Keratinocyte (primary cell): Measurements from ENCODE around the gene NRXN2. TPM values are rescaled to one million over a fixed set of nuclear protein-coding genes. Genes with fewer than 3 reads are reported as not detected.

ENCODE experiments used
- DNase-seq: peaks from one replicate; pipeline ENCODE4 v3.0.0-alpha.2; 2011; ENCODE audit warnings: low read depth, missing footprints, low spot score
- FAIRE-seq: peaks from 2 replicates; lab custom pipeline; 2011; peaks lifted over from hg19 to GRCh38; lab: Jason Lieb, UNC
- H2AFZ ChIP-seq: 2 replicates; pipeline ENCODE4 v1.6.0; 2012; ENCODE audit warnings: low read length, control low read depth, inconsistent platforms; ENCODE audit not compliant: control insufficient read depth
- H3K27ac ChIP-seq: 2 replicates; pipeline ENCODE4 v1.5.1; 2011; ENCODE audit warnings: low read length; ENCODE audit not compliant: control insufficient read depth, insufficient read depth
- H3K27me3 ChIP-seq: 3 replicates; pipeline ENCODE4 v1.6.0; 2011; ENCODE audit warnings: low read length; ENCODE audit not compliant: control insufficient read depth, insufficient read depth; ENCODE audit errors: extremely low read depth
- H3K36me3 ChIP-seq, 2 experiments: 2 replicates in 1 of 2; 3 replicates in 1 of 2; pipeline ENCODE4 v1.5.1; 2011; ENCODE audit warnings: low read length in 2 of 2, mild to moderate bottlenecking in 1 of 2; ENCODE audit not compliant: control insufficient read depth in 2 of 2, insufficient read depth in 2 of 2; ENCODE audit errors: extremely low read depth in 1 of 2
- H3K4me1 ChIP-seq: 3 replicates; pipeline ENCODE4 v1.5.1; 2011; ENCODE audit warnings: low read length; ENCODE audit not compliant: control insufficient read depth, insufficient read depth; ENCODE audit errors: extremely low read depth
- H3K4me2 ChIP-seq: 3 replicates; pipeline ENCODE4 v1.6.0; 2011; ENCODE audit warnings: low read depth, low read length; ENCODE audit not compliant: control insufficient read depth, insufficient read depth; ENCODE audit errors: extremely low read depth
- H3K4me3 ChIP-seq, 3 experiments: fragments of 200-600 bp in 1 of 3; sonication (generic) in 1 of 3; 2 replicates in 2 of 3; 3 replicates in 1 of 3; pipeline ENCODE4 v1.5.1; 2011 to 2016; ENCODE audit warnings: low read length in 3 of 3, mild to moderate bottlenecking in 3 of 3, control low read depth in 2 of 3, inconsistent platforms in 1 of 3, low read depth in 1 of 3, mixed read lengths in 1 of 3, mixed run types in 1 of 3, moderate library complexity in 1 of 3; ENCODE audit not compliant: control insufficient read depth in 2 of 3, insufficient read depth in 2 of 3; ENCODE audit errors: extremely low read depth in 1 of 3
- H3K79me2 ChIP-seq: 2 replicates; pipeline ENCODE4 v1.6.0; 2012; ENCODE audit warnings: low read length; ENCODE audit not compliant: control insufficient read depth, insufficient read depth
- H3K9ac ChIP-seq: 3 replicates; pipeline ENCODE4 v1.6.0; 2011; ENCODE audit warnings: low read length; ENCODE audit not compliant: control insufficient read depth, insufficient read depth; ENCODE audit errors: extremely low read depth
- H3K9me1 ChIP-seq: 3 replicates; pipeline ENCODE4 v1.6.0; 2011; ENCODE audit warnings: low read length; ENCODE audit not compliant: control insufficient read depth, insufficient read depth; ENCODE audit errors: extremely low read depth
- H3K9me3 ChIP-seq: 2 replicates; pipeline ENCODE4 v1.5.1; 2012; ENCODE audit warnings: low read depth, low read length; ENCODE audit not compliant: control insufficient read depth
- H4K20me1 ChIP-seq: 3 replicates; pipeline ENCODE4 v1.6.0; 2011; ENCODE audit warnings: low read length; ENCODE audit not compliant: control insufficient read depth, insufficient read depth; ENCODE audit errors: extremely low read depth
- EZH2 ChIP-seq: IDR thresholded peaks from one replicate; pipeline ENCODE4 v1.6.1; 2012; ENCODE audit warnings: inconsistent platforms, mild to moderate bottlenecking, low read length, moderate library complexity
- dilution Hi-C: fragments of 300-500 bp; cut with MboI; formaldehyde crosslinking; loops from one replicate; pipeline ENCODE4 v1.7.0; 2020; ENCODE audit warnings: low sequenced_read_pairs; ENCODE audit not compliant: extremely low pct_ligation_motif_present
- polyA plus RNA-seq, 5 experiments: library from polyadenylated mRNA; depleted of rRNA in 3 of 5; stranded (reverse) in 3 of 5; stranded (forward) in 1 of 5; unstranded in 1 of 5; fragments of >200 nt; gene quantifications; 1 replicate in 1 of 5; 2 replicates in 3 of 5; 3 replicates in 1 of 5; pipeline versions ENCODE4 v1.2.1 to v1.2.3, GENCODE V29; 2011 to 2012; ENCODE audit warnings: missing spikeins in 2 of 5, low read depth in 1 of 5, low replicate concordance in 1 of 5
- TF ChIP-seq, protein P1 (sequence below), 3 experiments: IDR thresholded peaks in 1 of 3; conservative IDR thresholded peaks in 1 of 3; optimal IDR thresholded peaks in 1 of 3; 2 replicates in 2 of 3; 3 replicates in 1 of 3; pipeline versions ENCODE3 to v1.5.1; 2011; ENCODE audit warnings: low read length in 3 of 3, mild to moderate bottlenecking in 3 of 3, moderate library complexity in 2 of 3, control low read depth in 1 of 3, inconsistent platforms in 1 of 3; ENCODE audit not compliant: insufficient read depth in 2 of 3; ENCODE audit errors: extremely low read depth in 1 of 3

NRXN2 gene
- polyA plus RNA-seq, 1 donor (not counting 4 experiments of a cell fraction or from before 2014, with no cell fraction given) = not detected

DNA sequence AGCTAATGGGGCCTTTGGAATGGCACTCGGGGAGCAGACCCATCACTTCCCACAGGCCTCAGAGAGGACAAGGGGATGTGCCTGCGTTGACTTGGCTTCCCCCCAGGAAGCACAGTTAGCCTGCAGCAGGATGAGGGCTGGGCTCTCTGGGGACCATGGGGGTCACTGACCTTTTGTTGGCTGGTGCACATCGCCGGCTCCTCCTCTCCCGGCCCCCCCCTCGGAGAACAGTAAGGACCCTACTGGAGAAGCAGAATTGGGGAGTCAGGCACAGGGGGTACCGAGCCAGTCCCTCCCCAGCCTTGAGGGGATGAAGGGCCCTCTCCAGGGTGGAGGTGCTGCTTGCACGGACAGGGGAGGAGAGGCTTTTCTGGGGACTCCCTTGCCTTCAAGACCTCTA lies 32.8 kb downstream of the NRXN2 start:
- Histone ChIP-seq H4K20me1 (no peaks in the 10 kb centered on the region), H3K9me1 (no peaks in the 10 kb centered on the region), H3K27ac (no peak overlapping the region), H3K4me3 (no peak overlapping the region), H3K9ac (no peak overlapping the region), H3K27me3 (peaks cover 33% of the 10 kb centered on the region), H3K4me2 (no peak overlapping the region), H3K79me2 (no peaks in the 10 kb centered on the region), H3K4me1 (peaks cover 5% of the 10 kb centered on the region), H2AFZ (no peak overlapping the region), H3K36me3 (no peaks in the 10 kb centered on the region), H3K9me3 (no peaks in the 10 kb centered on the region)
- TF ChIP-seq, protein P1, sequence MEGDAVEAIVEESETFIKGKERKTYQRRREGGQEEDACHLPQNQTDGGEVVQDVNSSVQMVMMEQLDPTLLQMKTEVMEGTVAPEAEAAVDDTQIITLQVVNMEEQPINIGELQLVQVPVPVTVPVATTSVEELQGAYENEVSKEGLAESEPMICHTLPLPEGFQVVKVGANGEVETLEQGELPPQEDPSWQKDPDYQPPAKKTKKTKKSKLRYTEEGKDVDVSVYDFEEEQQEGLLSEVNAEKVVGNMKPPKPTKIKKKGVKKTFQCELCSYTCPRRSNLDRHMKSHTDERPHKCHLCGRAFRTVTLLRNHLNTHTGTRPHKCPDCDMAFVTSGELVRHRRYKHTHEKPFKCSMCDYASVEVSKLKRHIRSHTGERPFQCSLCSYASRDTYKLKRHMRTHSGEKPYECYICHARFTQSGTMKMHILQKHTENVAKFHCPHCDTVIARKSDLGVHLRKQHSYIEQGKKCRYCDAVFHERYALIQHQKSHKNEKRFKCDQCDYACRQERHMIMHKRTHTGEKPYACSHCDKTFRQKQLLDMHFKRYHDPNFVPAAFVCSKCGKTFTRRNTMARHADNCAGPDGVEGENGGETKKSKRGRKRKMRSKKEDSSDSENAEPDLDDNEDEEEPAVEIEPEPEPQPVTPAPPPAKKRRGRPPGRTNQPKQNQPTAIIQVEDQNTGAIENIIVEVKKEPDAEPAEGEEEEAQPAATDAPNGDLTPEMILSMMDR (optimal IDR thresholded peaks at IDR 0.05 in 1 of 3, IDR thresholded peaks at IDR 0.05 in 1 of 3, conservative IDR thresholded peaks at IDR 0.05 in 1 of 3; ENCODE audit: extremely low read depth in 1 of 3, insufficient read depth in 2 of 3, low read length in 3 of 3) = no peak
- TF ChIP-seq EZH2 = no peak
- DNase-seq (no peak), FAIRE-seq (no peak)
- dilution Hi-C loops = no loop called here

DNA sequence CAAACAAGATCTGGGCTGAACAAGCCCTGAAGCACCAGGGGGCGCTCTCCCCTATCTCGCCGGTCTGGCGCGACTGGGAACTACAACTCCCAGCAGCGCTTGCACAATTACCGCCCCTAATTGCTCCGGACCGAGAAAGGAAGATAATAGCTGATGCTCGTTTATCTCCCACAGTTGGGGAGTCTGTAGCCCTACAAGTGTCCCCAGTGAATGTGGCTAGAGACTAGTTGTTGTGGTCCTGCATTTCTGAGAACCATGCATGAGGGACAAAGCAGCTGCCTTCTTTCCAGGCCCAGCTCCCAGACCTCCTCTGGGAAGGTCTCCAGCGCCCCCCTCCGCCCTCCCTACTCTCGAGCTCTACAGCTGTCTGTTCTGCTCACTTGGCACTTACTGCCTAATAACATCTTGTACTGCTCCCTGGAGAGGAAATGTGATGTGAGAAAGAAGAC lies 34.4 kb downstream of the NRXN2 start:
- Histone ChIP-seq H3K9me3 (no peaks in the 10 kb centered on the region), H3K79me2 (no peaks in the 10 kb centered on the region), H3K9me1 (peaks cover 2% of the 10 kb centered on the region), H3K4me2 (peak overlapping the region; percentile 81), H3K9ac (no peak overlapping the region), H3K27me3 (peaks cover 20% of the 10 kb centered on the region), H3K36me3 (no peaks in the 10 kb centered on the region), H3K4me1 (peaks cover 21% of the 10 kb centered on the region), H3K27ac (no peak overlapping the region), H3K4me3 (peak overlapping the region in 2 of 3 experiments; percentile 12 to 64), H4K20me1 (no peaks in the 10 kb centered on the region), H2AFZ (peak overlapping the region; percentile 84)
- DNase-seq (no peak), FAIRE-seq (peak; percentile 75)
- TF ChIP-seq, protein P1 (optimal IDR thresholded peaks at IDR 0.05 in 1 of 3, IDR thresholded peaks at IDR 0.05 in 1 of 3, conservative IDR thresholded peaks at IDR 0.05 in 1 of 3; ENCODE audit: extremely low read depth in 1 of 3, insufficient read depth in 2 of 3, low read length in 3 of 3) = peak; percentile 82 to 95 (median 87)
- TF ChIP-seq EZH2 = no peak
- dilution Hi-C loops = no loop called here
